SH-SY5Y (cell line): Measurements from ENCODE around the gene RAD23B.

Experiments
- GATA2 ChIP-seq: IDR thresholded peaks from 2 replicates; pipeline ENCODE4 v1.6.1; 2011; ENCODE audit warnings: mild to moderate bottlenecking, low read depth, low read length
- GATA3 ChIP-seq: IDR thresholded peaks from 2 replicates; pipeline ENCODE4 v1.6.1; 2011; ENCODE audit warnings: low read depth, mild to moderate bottlenecking, low read length, moderate library complexity

DNA sequence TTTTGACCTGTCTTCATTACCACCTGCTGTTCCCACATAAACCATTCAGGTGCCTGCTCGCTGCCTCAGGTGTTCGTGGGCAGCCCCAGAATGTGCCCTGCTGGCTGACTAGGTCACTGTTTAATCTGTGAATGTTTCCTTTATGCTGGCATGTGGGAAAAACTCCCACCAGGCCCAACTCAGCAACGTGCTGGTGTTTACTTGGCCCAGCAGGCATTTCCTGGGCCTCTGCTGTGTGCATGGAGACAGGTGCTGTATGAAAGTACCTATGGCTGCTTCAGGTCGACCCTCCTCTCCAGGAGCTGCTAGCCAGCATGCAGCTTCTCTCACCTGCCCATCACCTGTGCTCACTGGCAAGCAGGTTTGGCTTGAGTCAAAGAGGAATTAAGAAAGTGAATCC lies 65.8 kb downstream of the RAD23B start:
- TF ChIP-seq GATA3 (no peak), GATA2 (no peak)
